Panc1 (cell line): ENCODE measurements around the gene APBB2. TPM values are rescaled to one million over a fixed set of nuclear protein-coding genes. Genes with fewer than 3 reads are reported as not detected.
A peak's percentile ranks its signal among the peaks of the same experiment; 100 is the strongest.
"Not testable (repeated sequence)": the region's sequence is repeated elsewhere in the genome, so short reads cannot be mapped to it uniquely, and the experiment has no call there.

Experiments used
- ATAC-seq: fragments of 200-7000 bp; cut with Tn5 transposase; 2 replicates; pipeline ENCODE4 v1.9.1; 2020; ENCODE audit warnings: mild to moderate bottlenecking, moderate library complexity
- BruUV-seq: library from RNA; stranded (reverse); fragments of 400-500 nt; replicated peaks from 2 replicates; lab custom pipeline; 2021; lab: Mats Ljungman, UMichigan
- CTCF ChIA-PET: fragments of 300-600 bp; sonication (Branson Sonifier 250); formaldehyde crosslinking; loops from one replicate; lab custom pipeline; 2022; ENCODE audit warnings: antibody characterized with exemption; lab: Charles Lee
- POLR2A ChIA-PET: fragments of 300-600 bp; sonication (Branson Sonifier 250); formaldehyde crosslinking; loops from one replicate; lab custom pipeline; 2022; ENCODE audit warnings: antibody characterized with exemption; lab: Charles Lee
- DNase-seq: peaks from one replicate; pipeline ENCODE4 v3.0.0-alpha.2; 2010; ENCODE audit warnings: low read depth, low spot score
- H3K27ac ChIP-seq: 2 replicates; pipeline ENCODE4 v1.5.1; 2011; ENCODE audit warnings: mild to moderate bottlenecking, low read length, inconsistent platforms
- H3K27me3 ChIP-seq: fragments of 200-500 bp; sonication (Bioruptor generic); 2 replicates; pipeline ENCODE4 v1.6.0; 2014; ENCODE audit warnings: low read length, inconsistent platforms; ENCODE audit not compliant: control insufficient read depth, insufficient read depth
- H3K36me3 ChIP-seq: fragments of 200-500 bp; sonication (Bioruptor generic); 2 replicates; pipeline ENCODE4 v1.5.1; 2014; ENCODE audit warnings: inconsistent platforms, mild to moderate bottlenecking, low read length, moderate library complexity; ENCODE audit not compliant: control insufficient read depth, insufficient read depth
- H3K4me1 ChIP-seq: 2 replicates; pipeline ENCODE4 v1.5.1; 2011; ENCODE audit warnings: inconsistent platforms, mild to moderate bottlenecking, low read length, moderate library complexity; ENCODE audit not compliant: control insufficient read depth, insufficient read depth
- H3K4me3 ChIP-seq, 2 experiments: 2 replicates each; pipeline ENCODE4 v1.5.1; 2011 to 2012; ENCODE audit warnings: low read depth in 2 of 2, low read length in 2 of 2, mild to moderate bottlenecking in 2 of 2, inconsistent platforms in 1 of 2, moderate library complexity in 1 of 2
- H3K9me3 ChIP-seq: fragments of 200-500 bp; sonication (Bioruptor generic); 2 replicates; pipeline ENCODE4 v1.5.1; 2014; ENCODE audit warnings: low read depth, mild to moderate bottlenecking, inconsistent platforms, low read length, moderate library complexity; ENCODE audit not compliant: control insufficient read depth, insufficient read depth
- POLR2AphosphoS5 ChIP-seq: IDR thresholded peaks from 2 replicates; pipeline ENCODE4 v1.6.1; 2012; ENCODE audit warnings: mild to moderate bottlenecking, low read depth, low read length, moderate library complexity
- SIN3A ChIP-seq: IDR thresholded peaks from 2 replicates; pipeline ENCODE4 v1.6.1; 2012; ENCODE audit warnings: low read depth, mild to moderate bottlenecking, low read length, moderate library complexity, borderline replicate concordance; ENCODE audit not compliant: insufficient read depth
- TCF7L2 ChIP-seq: IDR thresholded peaks from 2 replicates; pipeline ENCODE4 v1.6.1; 2011; ENCODE audit warnings: mild to moderate bottlenecking, low read depth, low read length, inconsistent platforms
- in situ Hi-C: cut with HindIII; loops from 2 replicates; pipeline ENCODE4 v1.10.0; 2016; ENCODE audit warnings: low sequenced_read_pairs, low pct_unique_long_range_greater_than_20kb
- intact Hi-C: fragments of 100-400 bp; cut with micrococcal nuclease; formaldehyde crosslinking; loops from one replicate; pipeline ENCODE4 v1.10.0; 2022; ENCODE audit not compliant: unreplicated experiment
- total RNA-seq: library from RNA; stranded (reverse); gene quantifications from one replicate; pipeline ENCODE4 v1.2.1, GENCODE V29; 2021; ENCODE audit not compliant: unreplicated experiment
- TF ChIP-seq, protein P1 (sequence below): fragments of 450-650 bp; IDR thresholded peaks from 2 replicates; pipeline ENCODE4 v1.5.1; 2017; ENCODE audit warnings: mild to moderate bottlenecking
- TF ChIP-seq, protein P2 (sequence below), 2 experiments: IDR thresholded peaks; 2 replicates each; pipeline ENCODE4 v1.6.1; 2011 to 2012; ENCODE audit warnings: low read depth in 2 of 2, control low read depth in 1 of 2, low read length in 1 of 2, mild to moderate bottlenecking in 1 of 2, moderate library complexity in 1 of 2; ENCODE audit not compliant: insufficient read depth in 1 of 2

Gene APBB2
- total RNA-seq, 1 experiment from 2014 or later, result 27.1 TPM

DNA sequence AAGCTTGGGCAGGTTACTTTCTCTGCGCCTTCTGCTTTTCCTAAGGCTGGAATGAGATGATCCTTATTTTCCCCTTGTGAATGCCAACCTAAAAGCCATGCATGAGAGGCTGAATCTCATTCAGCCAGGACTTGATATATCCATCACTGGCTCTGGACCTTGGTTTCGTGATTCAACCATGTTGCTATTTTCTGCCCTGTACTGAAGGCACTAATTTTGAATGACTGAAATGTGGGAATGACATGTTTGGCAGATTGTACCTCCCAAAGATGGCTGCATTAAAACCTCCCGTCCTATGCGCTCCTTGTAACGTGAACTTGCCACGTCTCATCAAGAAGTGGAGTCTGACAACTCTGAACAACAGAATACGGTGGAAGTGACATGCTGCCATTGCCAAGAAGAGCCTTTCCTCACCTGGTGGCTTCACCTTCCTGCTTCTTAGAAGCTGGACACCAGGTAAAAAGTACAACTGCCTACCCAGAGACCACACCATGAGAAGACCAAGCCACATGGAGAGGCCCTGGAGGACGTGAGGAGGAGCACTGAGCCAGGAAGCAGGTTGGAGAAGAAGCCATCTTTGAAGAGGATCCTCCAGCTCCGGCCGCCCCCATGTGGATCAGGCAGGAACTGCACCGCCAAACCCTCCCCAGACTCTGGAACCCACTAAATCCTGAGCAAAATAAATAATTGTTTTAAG lies 290.1 kb downstream of the APBB2 start:
- intact Hi-C loops, result no loop called here
- DNase-seq (peak; percentile 27), ATAC-seq (peak; percentile 73; the same call in 1 of the 2 replicates)
- no TSS peak for BruUV-seq
- H3K36me3 ChIP-seq, result no peaks in the 10 kb centered on the region
- no peaks in the 10 kb centered on the region for H3K27me3 ChIP-seq
- no peak overlapping the region for H3K4me3 ChIP-seq
- ChIA-PET POLR2A (no interaction called here), CTCF (interaction anchor here (0.5 to 0.9 kb wide), 3 partner anchors 16 to 401 kb away, joined by 3 read pairs; no protein-coding TSS in a partner anchor)
- no peaks in the 10 kb centered on the region for H3K4me1 ChIP-seq
- in situ Hi-C loops, result no loop called here
- H3K27ac ChIP-seq, result no peak overlapping the region
- no peaks in the 10 kb centered on the region for H3K9me3 ChIP-seq
- TF ChIP-seq, protein P1, sequence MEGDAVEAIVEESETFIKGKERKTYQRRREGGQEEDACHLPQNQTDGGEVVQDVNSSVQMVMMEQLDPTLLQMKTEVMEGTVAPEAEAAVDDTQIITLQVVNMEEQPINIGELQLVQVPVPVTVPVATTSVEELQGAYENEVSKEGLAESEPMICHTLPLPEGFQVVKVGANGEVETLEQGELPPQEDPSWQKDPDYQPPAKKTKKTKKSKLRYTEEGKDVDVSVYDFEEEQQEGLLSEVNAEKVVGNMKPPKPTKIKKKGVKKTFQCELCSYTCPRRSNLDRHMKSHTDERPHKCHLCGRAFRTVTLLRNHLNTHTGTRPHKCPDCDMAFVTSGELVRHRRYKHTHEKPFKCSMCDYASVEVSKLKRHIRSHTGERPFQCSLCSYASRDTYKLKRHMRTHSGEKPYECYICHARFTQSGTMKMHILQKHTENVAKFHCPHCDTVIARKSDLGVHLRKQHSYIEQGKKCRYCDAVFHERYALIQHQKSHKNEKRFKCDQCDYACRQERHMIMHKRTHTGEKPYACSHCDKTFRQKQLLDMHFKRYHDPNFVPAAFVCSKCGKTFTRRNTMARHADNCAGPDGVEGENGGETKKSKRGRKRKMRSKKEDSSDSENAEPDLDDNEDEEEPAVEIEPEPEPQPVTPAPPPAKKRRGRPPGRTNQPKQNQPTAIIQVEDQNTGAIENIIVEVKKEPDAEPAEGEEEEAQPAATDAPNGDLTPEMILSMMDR, result peak; percentile 88
- no peak for TF ChIP-seq TCF7L2

DNA sequence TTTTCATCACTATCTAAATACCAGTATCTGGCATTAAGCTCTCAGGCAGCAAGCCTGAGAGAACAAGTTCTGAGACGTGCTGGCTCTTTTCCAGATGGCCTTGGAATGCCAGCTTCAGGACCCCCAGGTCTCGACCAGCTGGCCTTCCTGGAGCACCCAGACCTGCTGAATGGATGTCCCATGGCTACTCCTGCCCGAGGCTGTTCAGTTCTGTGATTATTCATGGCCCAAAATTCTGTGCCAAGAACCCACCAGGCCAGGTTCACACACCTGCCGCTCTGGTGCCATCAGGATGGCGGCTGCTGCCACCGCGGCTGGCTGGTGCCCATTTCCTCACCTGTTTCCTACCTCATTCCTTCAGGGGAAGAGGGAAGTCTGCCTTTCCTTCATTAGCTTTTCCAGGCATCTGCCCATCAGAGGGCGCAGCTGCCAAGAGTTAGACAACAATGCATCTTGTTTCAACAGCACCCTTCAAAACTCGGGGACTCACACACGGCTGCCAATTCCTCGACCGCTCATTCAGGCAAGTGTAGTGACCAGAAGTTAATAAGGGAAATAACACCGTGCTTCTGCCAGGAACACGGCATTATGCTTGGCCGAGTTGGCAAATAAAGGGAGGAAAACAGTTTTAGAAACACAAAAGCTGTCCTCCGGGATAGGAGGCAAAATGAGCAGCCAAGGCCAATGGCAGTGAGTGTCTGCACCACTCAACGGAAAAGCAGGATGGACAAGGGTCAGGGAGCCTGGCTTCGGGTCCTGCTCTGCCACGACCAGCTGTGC lies 290.8 kb downstream of the APBB2 start:
- no peaks in the 10 kb centered on the region for H3K4me1 ChIP-seq
- in situ Hi-C loops, result no loop called here
- H3K27me3 ChIP-seq, result no peaks in the 10 kb centered on the region
- no TSS peak for BruUV-seq
- H3K4me3 ChIP-seq, result no peak overlapping the region
- no peak for TF ChIP-seq POLR2AphosphoS5
- TF ChIP-seq, protein P2, sequence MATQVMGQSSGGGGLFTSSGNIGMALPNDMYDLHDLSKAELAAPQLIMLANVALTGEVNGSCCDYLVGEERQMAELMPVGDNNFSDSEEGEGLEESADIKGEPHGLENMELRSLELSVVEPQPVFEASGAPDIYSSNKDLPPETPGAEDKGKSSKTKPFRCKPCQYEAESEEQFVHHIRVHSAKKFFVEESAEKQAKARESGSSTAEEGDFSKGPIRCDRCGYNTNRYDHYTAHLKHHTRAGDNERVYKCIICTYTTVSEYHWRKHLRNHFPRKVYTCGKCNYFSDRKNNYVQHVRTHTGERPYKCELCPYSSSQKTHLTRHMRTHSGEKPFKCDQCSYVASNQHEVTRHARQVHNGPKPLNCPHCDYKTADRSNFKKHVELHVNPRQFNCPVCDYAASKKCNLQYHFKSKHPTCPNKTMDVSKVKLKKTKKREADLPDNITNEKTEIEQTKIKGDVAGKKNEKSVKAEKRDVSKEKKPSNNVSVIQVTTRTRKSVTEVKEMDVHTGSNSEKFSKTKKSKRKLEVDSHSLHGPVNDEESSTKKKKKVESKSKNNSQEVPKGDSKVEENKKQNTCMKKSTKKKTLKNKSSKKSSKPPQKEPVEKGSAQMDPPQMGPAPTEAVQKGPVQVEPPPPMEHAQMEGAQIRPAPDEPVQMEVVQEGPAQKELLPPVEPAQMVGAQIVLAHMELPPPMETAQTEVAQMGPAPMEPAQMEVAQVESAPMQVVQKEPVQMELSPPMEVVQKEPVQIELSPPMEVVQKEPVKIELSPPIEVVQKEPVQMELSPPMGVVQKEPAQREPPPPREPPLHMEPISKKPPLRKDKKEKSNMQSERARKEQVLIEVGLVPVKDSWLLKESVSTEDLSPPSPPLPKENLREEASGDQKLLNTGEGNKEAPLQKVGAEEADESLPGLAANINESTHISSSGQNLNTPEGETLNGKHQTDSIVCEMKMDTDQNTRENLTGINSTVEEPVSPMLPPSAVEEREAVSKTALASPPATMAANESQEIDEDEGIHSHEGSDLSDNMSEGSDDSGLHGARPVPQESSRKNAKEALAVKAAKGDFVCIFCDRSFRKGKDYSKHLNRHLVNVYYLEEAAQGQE (IDR thresholded peaks at IDR 0.05; ENCODE audit: insufficient read depth in 1 of 2, low read depth in 2 of 2, low read length in 1 of 2), result no peak
- TF ChIP-seq TCF7L2, result no peak
- TF ChIP-seq, protein P1, result no peak
- no peak for TF ChIP-seq SIN3A
- POLR2A ChIA-PET, result no interaction called here
- no peak overlapping the region for H3K27ac ChIP-seq
- intact Hi-C loops, result no loop called here
- H3K36me3 ChIP-seq, result no peaks in the 10 kb centered on the region
- CTCF ChIA-PET, result interaction anchor here (0.7 kb wide), 1 partner anchor 720 kb away, joined by 3 read pairs; no protein-coding TSS in a partner anchor
- no peaks in the 10 kb centered on the region for H3K9me3 ChIP-seq
- no peak for DNase-seq
- no peak for ATAC-seq

DNA sequence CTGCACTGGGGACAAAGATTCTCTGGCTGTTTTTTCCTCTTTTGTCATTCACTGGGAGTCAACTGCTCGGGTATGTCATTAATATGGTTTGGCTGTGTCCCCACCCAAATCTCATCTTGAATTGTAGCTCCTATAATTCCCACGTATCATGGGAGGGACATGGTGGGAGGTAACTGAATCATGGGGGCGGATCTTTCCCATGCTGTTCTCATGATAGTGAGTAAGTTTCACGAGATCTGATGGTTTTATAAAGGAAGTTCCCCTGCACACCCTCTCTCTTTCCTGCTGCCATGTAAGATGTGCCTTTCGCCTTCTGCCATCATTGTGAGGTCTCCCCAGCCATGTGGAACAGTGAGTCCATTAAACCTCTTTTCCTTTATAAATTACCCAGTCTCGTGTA lies 294.4 kb downstream of the APBB2 start:
- H3K27ac ChIP-seq, H3K9me3 ChIP-seq, DNase-seq, POLR2A ChIA-PET, BruUV-seq, intact Hi-C loops, ATAC-seq, H3K4me1 ChIP-seq, in situ Hi-C loops, H3K4me3 ChIP-seq, H3K27me3 ChIP-seq, H3K36me3 ChIP-seq: not testable (repeated sequence)
- CTCF ChIA-PET, result interaction anchor here (0.6 kb wide), 1 partner anchor 186 kb away, joined by 3 read pairs; no protein-coding TSS in a partner anchor
